ENCODE data around the gene PLCXD1. TPM values are rescaled to one million over a fixed set of nuclear protein-coding genes. Genes with fewer than 3 reads are reported as not detected.

The PLCXD1 gene
- total and polyA plus RNA-seq, 2 experiments from 2014 or later = 16.6 to 50.4 TPM

GRCh38 chrX:316351-317325, 35.5 kb downstream of the PLCXD1 start:
- Histone ChIP-seq H3K27me3 (no peaks in the 10 kb centered on the region), H3K4me1 (ENCODE audit: low read depth) (peaks cover 6% of the 10 kb centered on the region), H3K36me3 (peaks cover 10% of the 10 kb centered on the region), H3K27ac (peak overlapping the region; percentile 1), H3K4me3 (no peak overlapping the region), H3K9me3 (ENCODE audit: low read depth) (no peaks in the 10 kb centered on the region)
- DNase-seq (ENCODE audit: low read depth in 1 of 2, low spot score in 1 of 2) = no peak
- no peak for TF ChIP-seq CTCF (IDR thresholded peaks at IDR 0.05; ENCODE audit: low read depth, low read length)

GRCh38 chrX:317424-318067, 36.4 kb downstream of the PLCXD1 start:
- Histone ChIP-seq H3K4me3 (peak overlapping the region; percentile 12), H3K36me3 (peaks cover 5% of the 10 kb centered on the region), H3K27ac (peak overlapping the region; percentile 1), H3K4me1 (ENCODE audit: low read depth) (peaks cover 6% of the 10 kb centered on the region), H3K27me3 (no peaks in the 10 kb centered on the region), H3K9me3 (ENCODE audit: low read depth) (no peaks in the 10 kb centered on the region)
- no peak for TF ChIP-seq CTCF (IDR thresholded peaks at IDR 0.05; ENCODE audit: low read depth, low read length)
- DNase-seq (ENCODE audit: low read depth in 1 of 2, low spot score in 1 of 2) = no peak

DNA sequence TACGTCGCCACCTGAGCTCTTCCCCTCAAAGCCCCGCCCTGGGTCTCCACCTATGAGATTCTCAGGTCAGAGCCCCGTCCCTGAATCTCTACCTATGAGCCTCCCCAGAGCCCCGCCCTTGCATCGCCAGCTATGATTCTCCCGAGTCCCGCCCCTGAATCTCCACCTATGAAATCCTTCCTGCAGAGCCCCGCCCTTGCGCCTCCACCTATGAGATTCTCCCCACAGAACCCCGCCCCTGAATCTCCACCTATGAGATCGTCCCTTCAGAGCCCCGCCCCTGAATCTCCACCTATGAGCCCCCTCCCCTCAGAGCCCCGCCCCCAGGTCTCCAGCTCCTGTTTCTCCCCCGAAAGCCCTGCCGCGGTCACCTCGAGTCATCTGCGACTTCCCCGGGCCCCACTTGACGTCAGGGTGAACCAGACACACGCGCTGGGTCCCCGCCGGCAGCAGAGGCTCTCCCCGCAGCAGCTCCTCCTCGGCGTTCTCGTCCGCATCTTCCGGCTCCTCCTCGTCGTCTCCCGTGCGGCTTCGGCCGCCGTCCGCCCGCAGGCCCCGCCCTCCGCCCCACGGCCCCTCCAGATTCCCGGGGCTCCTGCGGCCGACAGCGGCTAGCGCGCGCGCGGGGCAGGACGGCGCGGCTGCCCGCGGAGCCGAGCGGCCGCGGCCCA, 37.0 kb downstream of the PLCXD1 start:
- peaks cover 6% of the 10 kb centered on the region for H3K4me1 ChIP-seq (ENCODE audit: low read depth)
- no peak for TF ChIP-seq CTCF (IDR thresholded peaks at IDR 0.05; ENCODE audit: low read depth, low read length)
- no peaks in the 10 kb centered on the region for H3K36me3 ChIP-seq
- H3K27me3 ChIP-seq = no peaks in the 10 kb centered on the region
- peak; percentile 99 to 100 for DNase-seq (ENCODE audit: low read depth in 1 of 2, low spot score in 1 of 2)
- peak overlapping the region; percentile 93 for H3K27ac ChIP-seq
- no peaks in the 10 kb centered on the region for H3K9me3 ChIP-seq (ENCODE audit: low read depth)
- H3K4me3 ChIP-seq = peak overlapping the region; percentile 52

DNA sequence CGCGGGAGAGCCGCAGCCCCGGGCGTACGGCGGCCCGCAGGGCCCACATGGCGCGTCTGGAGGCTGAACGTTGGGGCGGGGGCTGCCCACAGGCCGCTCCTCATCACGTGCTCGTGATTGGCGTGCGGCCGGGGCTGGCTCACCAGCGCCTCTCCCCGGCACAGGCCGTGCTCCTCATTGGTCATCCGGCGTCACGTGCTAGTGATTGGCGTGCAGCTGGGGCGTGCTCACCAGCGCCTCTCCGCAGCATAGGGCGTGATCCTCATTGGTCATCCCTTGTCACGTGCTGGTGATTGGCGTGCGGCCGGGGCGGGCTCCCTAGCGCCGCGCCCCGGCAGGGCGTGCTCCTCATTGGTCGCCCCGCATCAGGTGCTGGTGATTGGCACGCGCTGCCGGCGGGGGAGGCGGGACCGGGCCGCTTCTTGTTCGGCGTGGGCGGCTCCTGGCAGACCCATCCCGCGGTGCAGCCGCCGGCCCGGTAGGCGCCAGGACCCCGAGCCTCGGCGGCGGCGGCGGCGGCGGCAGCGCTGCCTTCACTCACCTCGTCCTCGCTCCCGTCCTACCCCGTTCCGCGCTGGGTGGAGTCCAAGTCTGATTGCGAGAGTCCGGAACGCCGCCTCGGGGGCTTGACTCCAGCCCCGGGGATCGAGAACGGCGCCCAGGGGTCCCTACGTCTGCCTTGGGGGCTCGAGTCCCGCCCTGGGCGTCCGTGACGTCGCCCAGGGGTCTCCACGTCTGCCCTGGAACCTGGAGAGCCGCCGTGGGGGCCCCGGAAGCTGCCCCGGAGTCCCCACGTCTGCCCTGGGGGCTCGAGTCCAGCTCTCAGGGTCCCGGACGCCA, 37.8 kb downstream of the PLCXD1 start, which contains the start of gene GTPBP6:
Gene GTPBP6 (minus strand): TSS at position 58 of the 840 bp plus-strand sequence. CDS start 9 bp downstream, at position 49.
- peak; percentile 13 for TF ChIP-seq CTCF (IDR thresholded peaks at IDR 0.05; ENCODE audit: low read depth, low read length)
- Histone ChIP-seq H3K36me3 (no peaks in the 10 kb centered on the region), H3K27ac (peak within 1 kb of the TSS; percentile 93), H3K9me3 (ENCODE audit: low read depth) (no peaks in the 10 kb centered on the region), H3K27me3 (no peaks in the 10 kb centered on the region), H3K4me1 (ENCODE audit: low read depth) (peaks cover 6% of the 10 kb centered on the region), H3K4me3 (peak within 1 kb of the TSS; percentile 85)
- peak; percentile 99 to 100 for DNase-seq (ENCODE audit: low read depth in 1 of 2, low spot score in 1 of 2)
